ENCODE data around the gene IFFO2. TPM values are rescaled to one million over a fixed set of nuclear protein-coding genes. Genes with fewer than 3 reads are reported as not detected.

Gene IFFO2
- total RNA-seq, 1 experiment from 2014 or later: 13.0 TPM

- Mint-ChIP-seq H3K4me3 (ENCODE audit: low read depth, unreplicated experiment) (peak overlapping the region; percentile 77), H3K27ac (ENCODE audit: unreplicated experiment) (no peak overlapping the region), H3K4me1 (ENCODE audit: low read depth, unreplicated experiment) (peaks cover 23% of the 10 kb centered on the region), H3K27me3 (ENCODE audit: unreplicated experiment) (no peaks in the 10 kb centered on the region), H3K9me3 (ENCODE audit: low read depth, unreplicated experiment) (no peaks in the 10 kb centered on the region), H3K36me3 (ENCODE audit: insufficient read depth, unreplicated experiment) (peaks cover 18% of the 10 kb centered on the region)
- DNase-seq: no peak
- intact Hi-C loops (cut with micrococcal nuclease; ENCODE audit: unreplicated experiment): loop anchor here (5.0 to 10.0 kb wide), 2 partner anchors 50 to 58 kb away; partner anchors contain the start of gene ALDH4A1
- TF ChIP-seq CTCF (IDR thresholded peaks at IDR 0.05; ENCODE audit: unreplicated experiment): no peak
- no TSS peak for BruUV-seq (replicated peaks)
- CTCF ChIA-PET: interaction anchor here (0.5 kb wide), 1 partner anchor 17 kb away, joined by 3 read pairs; no protein-coding TSS in a partner anchor
These were observed 2.0 kb downstream of the IFFO2 start for GRCh38 chr1:18954270-18955071.

GRCh38 chr1:18953731-18954231 is 2.7 kb downstream of the IFFO2 start:
- peak overlapping the region; percentile 77 for H3K4me3 Mint-ChIP-seq (ENCODE audit: low read depth, unreplicated experiment)
- DNase-seq: no peak
- H3K36me3 Mint-ChIP-seq (ENCODE audit: insufficient read depth, unreplicated experiment): peaks cover 18% of the 10 kb centered on the region
- H3K27ac Mint-ChIP-seq (ENCODE audit: unreplicated experiment): no peak overlapping the region
- H3K27me3 Mint-ChIP-seq (ENCODE audit: unreplicated experiment): no peaks in the 10 kb centered on the region
- CTCF ChIA-PET: no interaction called here
- peaks cover 23% of the 10 kb centered on the region for H3K4me1 Mint-ChIP-seq (ENCODE audit: low read depth, unreplicated experiment)
- intact Hi-C loops (cut with micrococcal nuclease; ENCODE audit: unreplicated experiment): loop anchor here (10.0 kb wide), 1 partner anchor 49 kb away; the partner anchor contains the start of gene ALDH4A1
- BruUV-seq (replicated peaks): no TSS peak
- TF ChIP-seq CTCF (IDR thresholded peaks at IDR 0.05; ENCODE audit: unreplicated experiment): no peak
- H3K9me3 Mint-ChIP-seq (ENCODE audit: low read depth, unreplicated experiment): no peaks in the 10 kb centered on the region

- Mint-ChIP-seq H3K36me3 (ENCODE audit: insufficient read depth, unreplicated experiment) (peaks cover 5% of the 10 kb centered on the region), H3K4me3 (ENCODE audit: low read depth, unreplicated experiment) (no peak overlapping the region), H3K27ac (ENCODE audit: unreplicated experiment) (no peak overlapping the region), H3K9me3 (ENCODE audit: low read depth, unreplicated experiment) (no peaks in the 10 kb centered on the region), H3K4me1 (ENCODE audit: low read depth, unreplicated experiment) (peaks cover 9% of the 10 kb centered on the region), H3K27me3 (ENCODE audit: unreplicated experiment) (no peaks in the 10 kb centered on the region)
- no TSS peak for BruUV-seq (replicated peaks)
- intact Hi-C loops (cut with micrococcal nuclease; ENCODE audit: unreplicated experiment): loop anchor here (10.0 kb wide), 1 partner anchor 47 kb away; the partner anchor contains the start of gene ALDH4A1
- CTCF ChIA-PET: no interaction called here
- no peak for DNase-seq
- no peak for TF ChIP-seq CTCF (IDR thresholded peaks at IDR 0.05; ENCODE audit: unreplicated experiment)
These were observed 4.6 kb downstream of the IFFO2 start for GRCh38 chr1:18951818-18952391.

GRCh38 chr1:18951416-18951815 is 5.1 kb downstream of the IFFO2 start:
- no peak for DNase-seq
- TF ChIP-seq CTCF (IDR thresholded peaks at IDR 0.05; ENCODE audit: unreplicated experiment): no peak
- H3K4me1 Mint-ChIP-seq (ENCODE audit: low read depth, unreplicated experiment): peaks cover 9% of the 10 kb centered on the region
- no peak overlapping the region for H3K4me3 Mint-ChIP-seq (ENCODE audit: low read depth, unreplicated experiment)
- no peak overlapping the region for H3K27ac Mint-ChIP-seq (ENCODE audit: unreplicated experiment)
- H3K36me3 Mint-ChIP-seq (ENCODE audit: insufficient read depth, unreplicated experiment): peaks cover under 1% of the 10 kb centered on the region
- intact Hi-C loops (cut with micrococcal nuclease; ENCODE audit: unreplicated experiment): loop anchor here (10.0 kb wide), 1 partner anchor 47 kb away; the partner anchor contains the start of gene ALDH4A1
- no TSS peak for BruUV-seq (replicated peaks)
- CTCF ChIA-PET: no interaction called here
- H3K9me3 Mint-ChIP-seq (ENCODE audit: low read depth, unreplicated experiment): no peaks in the 10 kb centered on the region
- no peaks in the 10 kb centered on the region for H3K27me3 Mint-ChIP-seq (ENCODE audit: unreplicated experiment)

Data from Calu3 (cell line).